Measurements from ENCODE around the gene SMG7.

DNA sequence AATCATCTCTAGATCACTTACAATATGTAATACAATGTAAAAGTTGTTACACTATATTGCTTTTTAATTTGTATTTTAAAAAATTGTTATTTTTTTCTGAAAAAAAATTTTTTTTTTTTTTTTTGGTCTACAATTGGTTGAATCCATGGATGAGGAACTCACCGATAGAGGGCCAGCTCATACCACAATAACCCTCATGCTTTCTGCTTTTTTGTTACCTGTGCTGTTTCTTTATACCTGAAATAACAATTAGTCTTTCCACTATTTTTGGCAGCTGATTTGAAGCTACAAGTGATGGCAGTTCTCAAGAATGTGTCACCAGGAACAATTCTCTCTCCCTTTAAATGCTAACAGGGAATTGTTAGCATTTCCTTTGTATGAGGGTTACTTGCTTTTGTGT, 12.0 kb downstream of the SMG7 start:
- TF ChIP-seq, protein P1, sequence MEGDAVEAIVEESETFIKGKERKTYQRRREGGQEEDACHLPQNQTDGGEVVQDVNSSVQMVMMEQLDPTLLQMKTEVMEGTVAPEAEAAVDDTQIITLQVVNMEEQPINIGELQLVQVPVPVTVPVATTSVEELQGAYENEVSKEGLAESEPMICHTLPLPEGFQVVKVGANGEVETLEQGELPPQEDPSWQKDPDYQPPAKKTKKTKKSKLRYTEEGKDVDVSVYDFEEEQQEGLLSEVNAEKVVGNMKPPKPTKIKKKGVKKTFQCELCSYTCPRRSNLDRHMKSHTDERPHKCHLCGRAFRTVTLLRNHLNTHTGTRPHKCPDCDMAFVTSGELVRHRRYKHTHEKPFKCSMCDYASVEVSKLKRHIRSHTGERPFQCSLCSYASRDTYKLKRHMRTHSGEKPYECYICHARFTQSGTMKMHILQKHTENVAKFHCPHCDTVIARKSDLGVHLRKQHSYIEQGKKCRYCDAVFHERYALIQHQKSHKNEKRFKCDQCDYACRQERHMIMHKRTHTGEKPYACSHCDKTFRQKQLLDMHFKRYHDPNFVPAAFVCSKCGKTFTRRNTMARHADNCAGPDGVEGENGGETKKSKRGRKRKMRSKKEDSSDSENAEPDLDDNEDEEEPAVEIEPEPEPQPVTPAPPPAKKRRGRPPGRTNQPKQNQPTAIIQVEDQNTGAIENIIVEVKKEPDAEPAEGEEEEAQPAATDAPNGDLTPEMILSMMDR (IDR thresholded peaks at IDR 0.05) = no peak
- no peak for TF ChIP-seq POLR2A (IDR thresholded peaks at IDR 0.05)

Data from adrenal gland (tissue), 5 donors.